HL-60 (cell line): Measurements from ENCODE around the gene TMEM233.

Experiments used
- DNase-seq, 2 experiments: peaks; one replicate each; pipeline ENCODE4 v3.0.0-alpha.2; 2010 to 2020; ENCODE audit warnings: low read depth in 1 of 2, low spot score in 1 of 2
- H3K27ac ChIP-seq: fragments of 250-450 bp; sonication (Bioruptor Pico); replicated peaks from 2 replicates; pipeline ENCODE4 v1.5.1; 2020; ENCODE audit warnings: mild to moderate bottlenecking, moderate library complexity
- H3K27me3 ChIP-seq: fragments of 250-450 bp; sonication (Bioruptor Pico); 2 replicates; pipeline ENCODE4 v1.5.1; 2021; ENCODE audit warnings: mild to moderate bottlenecking, moderate library complexity; ENCODE audit not compliant: insufficient read depth, poor library complexity, severe bottlenecking
- H3K4me3 ChIP-seq: replicated peaks from 2 replicates; pipeline ENCODE4 v1.5.1; 2011; ENCODE audit warnings: mild to moderate bottlenecking, control low read depth, low read length; ENCODE audit not compliant: insufficient read depth
- CTCF ChIP-seq: IDR thresholded peaks from one replicate; pipeline ENCODE4 v1.5.1; 2011; ENCODE audit warnings: low read length, control low read depth, inconsistent platforms; ENCODE audit not compliant: insufficient read depth
- GABPA ChIP-seq: IDR thresholded peaks from 2 replicates; pipeline ENCODE4 v1.6.1; 2012; ENCODE audit warnings: low read depth
- POLR2AphosphoS5 ChIP-seq: IDR thresholded peaks from 2 replicates; pipeline ENCODE4 v1.6.1; 2012; ENCODE audit warnings: low read depth
- REST ChIP-seq: IDR thresholded peaks from 2 replicates; pipeline ENCODE4 v1.6.1; 2012; ENCODE audit warnings: low read depth; ENCODE audit not compliant: insufficient replicate concordance
- SPI1 ChIP-seq: IDR thresholded peaks from 2 replicates; pipeline ENCODE4 v1.6.1; 2012; ENCODE audit warnings: low read depth, mild to moderate bottlenecking, borderline replicate concordance

The TMEM233 gene

DNA sequence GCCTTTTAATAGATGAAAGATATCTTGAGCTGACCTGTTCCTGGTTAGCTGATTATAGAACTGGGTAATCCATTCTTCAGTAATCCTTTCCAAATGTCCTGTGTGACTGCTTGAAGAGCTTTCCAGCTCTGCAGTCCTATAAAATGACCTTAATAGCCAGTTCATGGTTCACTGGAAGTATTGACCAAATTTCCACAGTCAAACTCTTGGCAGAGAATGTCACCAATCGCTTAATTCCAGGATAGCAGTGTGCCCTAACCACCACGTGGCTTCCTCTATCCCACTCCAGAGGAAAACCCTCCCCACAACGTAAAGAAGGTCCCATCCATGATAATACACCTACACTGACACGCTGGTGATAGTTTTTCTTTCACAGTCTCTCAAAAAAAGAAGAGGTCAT is 91.8 kb downstream of the TMEM233 start:
- DNase-seq = no peak
- no peak overlapping the region for H3K4me3 ChIP-seq
- H3K27me3 ChIP-seq = no peaks in the 10 kb centered on the region
- H3K27ac ChIP-seq = no peak overlapping the region
- TF ChIP-seq CTCF = no peak
- TF ChIP-seq REST = no peak
- no peak for TF ChIP-seq SPI1
- no peak for TF ChIP-seq POLR2AphosphoS5
- TF ChIP-seq GABPA = no peak

DNA sequence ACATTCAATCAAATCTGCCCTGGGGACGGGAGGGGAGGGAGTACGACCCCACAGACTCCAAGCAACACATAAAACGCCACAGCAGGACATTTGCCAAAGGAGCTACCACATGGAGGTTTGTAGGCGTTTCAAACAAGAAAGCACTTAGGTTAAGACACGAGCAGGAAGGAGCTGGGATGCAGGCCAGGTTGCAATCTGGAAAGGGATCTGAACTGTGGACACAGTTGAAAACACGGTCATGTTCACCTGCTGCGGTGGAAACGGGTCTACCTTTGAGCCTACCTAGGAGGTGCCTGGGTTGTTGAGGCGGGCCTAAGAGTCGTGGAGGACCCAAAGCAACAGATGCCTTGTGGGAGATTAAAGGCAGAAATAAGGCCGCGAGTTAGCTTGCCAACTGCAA is 92.8 kb downstream of the TMEM233 start:
- Histone ChIP-seq H3K27me3 (no peaks in the 10 kb centered on the region), H3K4me3 (no peak overlapping the region), H3K27ac (no peak overlapping the region)
- no peak for DNase-seq
- TF ChIP-seq GABPA (no peak), POLR2AphosphoS5 (no peak), REST (no peak), CTCF (no peak), SPI1 (no peak)

DNA sequence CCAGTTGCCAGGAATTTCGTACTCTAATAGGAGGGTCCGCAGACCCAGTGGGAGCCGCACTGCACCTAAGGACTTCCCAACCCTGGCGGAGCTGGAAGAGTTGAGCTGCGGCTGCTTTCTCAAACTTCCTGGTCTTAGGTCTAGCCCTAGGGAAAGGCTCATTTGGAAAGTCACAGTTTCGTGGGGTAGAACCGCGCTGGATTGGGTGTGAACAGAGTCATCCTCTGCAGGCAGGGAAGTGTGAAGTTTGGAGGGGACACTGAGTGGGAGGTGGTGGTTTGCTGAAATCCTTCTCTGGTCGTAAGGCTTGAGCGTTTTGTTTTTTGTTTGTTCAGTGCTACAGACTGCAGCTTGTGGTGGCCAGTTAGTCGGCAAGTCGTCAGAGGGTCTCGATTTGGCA is 93.2 kb downstream of the TMEM233 start:
- TF ChIP-seq CTCF = no peak
- TF ChIP-seq SPI1 = no peak
- no peak for TF ChIP-seq GABPA
- no peak for TF ChIP-seq REST
- no peak for TF ChIP-seq POLR2AphosphoS5
- Histone ChIP-seq H3K27me3 (no peaks in the 10 kb centered on the region), H3K27ac (no peak overlapping the region), H3K4me3 (no peak overlapping the region)
- no peak for DNase-seq
